Measurements from ENCODE around the gene LAMA4. TPM values are rescaled to one million over a fixed set of nuclear protein-coding genes. Genes with fewer than 3 reads are reported as not detected.

Gene LAMA4
- polyA plus RNA-seq, 2 donors: 10.9 to 13.6 TPM

- Histone ChIP-seq H3K27me3 (ENCODE audit: control insufficient read depth in 1 of 2, insufficient read depth in 2 of 2, low read length in 2 of 2) (no peaks in the 10 kb centered on the region), H3K4me3 (ENCODE audit: low read depth in 1 of 2, low read length in 2 of 2) (no peak overlapping the region), H3K36me3 (ENCODE audit: control insufficient read depth in 2 of 2, insufficient read depth in 2 of 2, low read length in 1 of 2) (peaks cover 0 to 3% of the 10 kb centered on the region in 2 donors), H3K27ac (ENCODE audit: low read depth in 2 of 2, low read length in 1 of 2) (no peak overlapping the region), H3K9me3 (ENCODE audit: control insufficient read depth in 2 of 2, insufficient read depth in 1 of 2, low read depth in 1 of 2, low read length in 1 of 2) (no peaks in the 10 kb centered on the region), H3K4me1 (ENCODE audit: control insufficient read depth in 2 of 2, insufficient read depth in 2 of 2, low read length in 1 of 2) (no peaks in the 10 kb centered on the region)
- 78 to 84% methylated on average over 3 of the region's 3 CpGs for WGBS, 2 donors
Observed at GRCh38 chr6:112195166-112195565, 59.2 kb downstream of the LAMA4 start.

GRCh38 chr6:112194511-112194910, 59.9 kb downstream of the LAMA4 start:
- peaks cover 0 to 3% of the 10 kb centered on the region in 2 donors for H3K36me3 ChIP-seq (ENCODE audit: control insufficient read depth in 2 of 2, insufficient read depth in 2 of 2, low read length in 1 of 2)
- 90 to 93% methylated on average over 1 of the region's 1 CpG for WGBS, 2 donors

GRCh38 chr6:112193535-112194051, 60.8 kb downstream of the LAMA4 start:
- H3K27me3 ChIP-seq (ENCODE audit: control insufficient read depth in 1 of 2, insufficient read depth in 2 of 2, low read length in 2 of 2): no peaks in the 10 kb centered on the region
- 61 to 79% methylated on average over 1 of the region's 1 CpG for WGBS, 2 donors
- H3K27ac ChIP-seq (ENCODE audit: low read depth in 2 of 2, low read length in 1 of 2): no peak overlapping the region
- no peaks in the 10 kb centered on the region for H3K9me3 ChIP-seq (ENCODE audit: control insufficient read depth in 2 of 2, insufficient read depth in 1 of 2, low read depth in 1 of 2, low read length in 1 of 2)
- no peaks in the 10 kb centered on the region for H3K4me1 ChIP-seq (ENCODE audit: control insufficient read depth in 2 of 2, insufficient read depth in 2 of 2, low read length in 1 of 2)
- H3K36me3 ChIP-seq (ENCODE audit: control insufficient read depth in 2 of 2, insufficient read depth in 2 of 2, low read length in 1 of 2): peaks cover 0 to 3% of the 10 kb centered on the region in 2 donors
- no peak overlapping the region for H3K4me3 ChIP-seq (ENCODE audit: low read depth in 1 of 2, low read length in 2 of 2)

More at GRCh38 chr6:112194511-112194910, 59.9 kb downstream of the LAMA4 start:
- Histone ChIP-seq H3K27ac (ENCODE audit: low read depth in 2 of 2, low read length in 1 of 2) (no peak overlapping the region), H3K4me1 (ENCODE audit: control insufficient read depth in 2 of 2, insufficient read depth in 2 of 2, low read length in 1 of 2) (no peaks in the 10 kb centered on the region), H3K27me3 (ENCODE audit: control insufficient read depth in 1 of 2, insufficient read depth in 2 of 2, low read length in 2 of 2) (no peaks in the 10 kb centered on the region), H3K9me3 (ENCODE audit: control insufficient read depth in 2 of 2, insufficient read depth in 1 of 2, low read depth in 1 of 2, low read length in 1 of 2) (no peaks in the 10 kb centered on the region), H3K4me3 (ENCODE audit: low read depth in 1 of 2, low read length in 2 of 2) (no peak overlapping the region)

GRCh38 chr6:112193117-112193516, 61.2 kb downstream of the LAMA4 start:
- H3K9me3 ChIP-seq (ENCODE audit: control insufficient read depth in 2 of 2, insufficient read depth in 1 of 2, low read depth in 1 of 2, low read length in 1 of 2): no peaks in the 10 kb centered on the region
- no peaks in the 10 kb centered on the region for H3K4me1 ChIP-seq (ENCODE audit: control insufficient read depth in 2 of 2, insufficient read depth in 2 of 2, low read length in 1 of 2)
- no peaks in the 10 kb centered on the region for H3K27me3 ChIP-seq (ENCODE audit: control insufficient read depth in 1 of 2, insufficient read depth in 2 of 2, low read length in 2 of 2)
- no peak overlapping the region for H3K27ac ChIP-seq (ENCODE audit: low read depth in 2 of 2, low read length in 1 of 2)
- H3K4me3 ChIP-seq (ENCODE audit: low read depth in 1 of 2, low read length in 2 of 2): no peak overlapping the region
- H3K36me3 ChIP-seq (ENCODE audit: control insufficient read depth in 2 of 2, insufficient read depth in 2 of 2, low read length in 1 of 2): peaks cover 0 to 3% of the 10 kb centered on the region in 2 donors

GRCh38 chr6:112191509-112192020, 62.8 kb downstream of the LAMA4 start:
- Histone ChIP-seq H3K4me1 (ENCODE audit: control insufficient read depth in 2 of 2, insufficient read depth in 2 of 2, low read length in 1 of 2) (no peaks in the 10 kb centered on the region), H3K27me3 (ENCODE audit: control insufficient read depth in 1 of 2, insufficient read depth in 2 of 2, low read length in 2 of 2) (no peaks in the 10 kb centered on the region), H3K27ac (ENCODE audit: low read depth in 2 of 2, low read length in 1 of 2) (no peak overlapping the region), H3K9me3 (ENCODE audit: control insufficient read depth in 2 of 2, insufficient read depth in 1 of 2, low read depth in 1 of 2, low read length in 1 of 2) (no peaks in the 10 kb centered on the region), H3K4me3 (ENCODE audit: low read depth in 1 of 2, low read length in 2 of 2) (no peak overlapping the region), H3K36me3 (ENCODE audit: control insufficient read depth in 2 of 2, insufficient read depth in 2 of 2, low read length in 1 of 2) (peaks cover 2 to 3% of the 10 kb centered on the region in 2 donors)
- WGBS, 2 donors: 84 to 91% methylated on average over 7 of the region's 7 CpGs

GRCh38 chr6:112190164-112190563, 64.2 kb downstream of the LAMA4 start:
- H3K9me3 ChIP-seq (ENCODE audit: control insufficient read depth in 2 of 2, insufficient read depth in 1 of 2, low read depth in 1 of 2, low read length in 1 of 2): no peaks in the 10 kb centered on the region
- WGBS, 2 donors: 83% methylated on average over 1 of the region's 1 CpG
- no peak overlapping the region for H3K27ac ChIP-seq (ENCODE audit: low read depth in 2 of 2, low read length in 1 of 2)
- no peak overlapping the region for H3K4me3 ChIP-seq (ENCODE audit: low read depth in 1 of 2, low read length in 2 of 2)
- H3K27me3 ChIP-seq (ENCODE audit: control insufficient read depth in 1 of 2, insufficient read depth in 2 of 2, low read length in 2 of 2): no peaks in the 10 kb centered on the region
- no peaks in the 10 kb centered on the region for H3K4me1 ChIP-seq (ENCODE audit: control insufficient read depth in 2 of 2, insufficient read depth in 2 of 2, low read length in 1 of 2)
- H3K36me3 ChIP-seq (ENCODE audit: control insufficient read depth in 2 of 2, insufficient read depth in 2 of 2, low read length in 1 of 2): peaks cover 2 to 3% of the 10 kb centered on the region in 2 donors

GRCh38 chr6:112189494-112189893, 64.9 kb downstream of the LAMA4 start:
- Histone ChIP-seq H3K4me1 (ENCODE audit: control insufficient read depth in 2 of 2, insufficient read depth in 2 of 2, low read length in 1 of 2) (no peaks in the 10 kb centered on the region), H3K27ac (ENCODE audit: low read depth in 2 of 2, low read length in 1 of 2) (no peak overlapping the region), H3K27me3 (ENCODE audit: control insufficient read depth in 1 of 2, insufficient read depth in 2 of 2, low read length in 2 of 2) (no peaks in the 10 kb centered on the region), H3K9me3 (ENCODE audit: control insufficient read depth in 2 of 2, insufficient read depth in 1 of 2, low read depth in 1 of 2, low read length in 1 of 2) (no peaks in the 10 kb centered on the region), H3K36me3 (ENCODE audit: control insufficient read depth in 2 of 2, insufficient read depth in 2 of 2, low read length in 1 of 2) (peaks cover 2 to 3% of the 10 kb centered on the region in 2 donors), H3K4me3 (ENCODE audit: low read depth in 1 of 2, low read length in 2 of 2) (no peak overlapping the region)
- 55 to 59% methylated on average over 5 of the region's 5 CpGs for WGBS, 2 donors

GRCh38 chr6:112188906-112189305, 65.5 kb downstream of the LAMA4 start:
- Histone ChIP-seq H3K9me3 (ENCODE audit: control insufficient read depth in 2 of 2, insufficient read depth in 1 of 2, low read depth in 1 of 2, low read length in 1 of 2) (no peaks in the 10 kb centered on the region), H3K36me3 (ENCODE audit: control insufficient read depth in 2 of 2, insufficient read depth in 2 of 2, low read length in 1 of 2) (peaks cover 2 to 3% of the 10 kb centered on the region in 2 donors), H3K27ac (ENCODE audit: low read depth in 2 of 2, low read length in 1 of 2) (no peak overlapping the region), H3K4me3 (ENCODE audit: low read depth in 1 of 2, low read length in 2 of 2) (no peak overlapping the region), H3K4me1 (ENCODE audit: control insufficient read depth in 2 of 2, insufficient read depth in 2 of 2, low read length in 1 of 2) (no peaks in the 10 kb centered on the region), H3K27me3 (ENCODE audit: control insufficient read depth in 1 of 2, insufficient read depth in 2 of 2, low read length in 2 of 2) (no peaks in the 10 kb centered on the region)
- WGBS, 2 donors: 51 to 56% methylated on average over 3 of the region's 3 CpGs

GRCh38 chr6:112187736-112188135, 66.6 kb downstream of the LAMA4 start:
- peaks cover 2 to 3% of the 10 kb centered on the region in 2 donors for H3K36me3 ChIP-seq (ENCODE audit: control insufficient read depth in 2 of 2, insufficient read depth in 2 of 2, low read length in 1 of 2)
- H3K9me3 ChIP-seq (ENCODE audit: control insufficient read depth in 2 of 2, insufficient read depth in 1 of 2, low read depth in 1 of 2, low read length in 1 of 2): no peaks in the 10 kb centered on the region
- 57 to 70% methylated on average over 6 of the region's 6 CpGs for WGBS, 2 donors
- H3K27me3 ChIP-seq (ENCODE audit: control insufficient read depth in 1 of 2, insufficient read depth in 2 of 2, low read length in 2 of 2): no peaks in the 10 kb centered on the region
- no peaks in the 10 kb centered on the region for H3K4me1 ChIP-seq (ENCODE audit: control insufficient read depth in 2 of 2, insufficient read depth in 2 of 2, low read length in 1 of 2)
- peak overlapping the region in 1 of 2 donors; percentile 18 for H3K27ac ChIP-seq (ENCODE audit: low read depth in 2 of 2, low read length in 1 of 2)
- no peak overlapping the region for H3K4me3 ChIP-seq (ENCODE audit: low read depth in 1 of 2, low read length in 2 of 2)

- no peak overlapping the region for H3K4me3 ChIP-seq (ENCODE audit: low read depth in 1 of 2, low read length in 2 of 2)
- H3K36me3 ChIP-seq (ENCODE audit: control insufficient read depth in 2 of 2, insufficient read depth in 2 of 2, low read length in 1 of 2): peaks cover 0 to 2% of the 10 kb centered on the region in 2 donors
- H3K4me1 ChIP-seq (ENCODE audit: control insufficient read depth in 2 of 2, insufficient read depth in 2 of 2, low read length in 1 of 2): no peaks in the 10 kb centered on the region
- 43 to 53% methylated on average over 9 of the region's 9 CpGs for WGBS, 2 donors
- H3K9me3 ChIP-seq (ENCODE audit: control insufficient read depth in 2 of 2, insufficient read depth in 1 of 2, low read depth in 1 of 2, low read length in 1 of 2): no peaks in the 10 kb centered on the region
- H3K27me3 ChIP-seq (ENCODE audit: control insufficient read depth in 1 of 2, insufficient read depth in 2 of 2, low read length in 2 of 2): no peaks in the 10 kb centered on the region
- H3K27ac ChIP-seq (ENCODE audit: low read depth in 2 of 2, low read length in 1 of 2): no peak overlapping the region
Observed at GRCh38 chr6:112184951-112185350, 69.4 kb downstream of the LAMA4 start.

Measured in esophagus (tissue), 2 donors.